Stimulated activated naive CD4-positive, alpha-beta T cell (primary cell): ENCODE measurements around the gene TJP1.
"Not testable (repeated sequence)": the region's sequence is repeated elsewhere in the genome, so short reads cannot be mapped to it uniquely, and the experiment has no call there.

Source experiments
- DNase-seq, 6 experiments: peaks; one replicate each; lab custom pipeline; 2025; lab: John Stamatoyannopoulos, UW

TJP1 gene

GRCh38 chr15:29657476-29657817, 164.8 kb downstream of the TJP1 start:
- DNase-seq = not testable (repeated sequence)

- DNase-seq = no peak
Observed at GRCh38 chr15:29656636-29657475, 165.4 kb downstream of the TJP1 start.

GRCh38 chr15:29652595-29652994, 169.7 kb downstream of the TJP1 start:
- no peak for DNase-seq

DNA sequence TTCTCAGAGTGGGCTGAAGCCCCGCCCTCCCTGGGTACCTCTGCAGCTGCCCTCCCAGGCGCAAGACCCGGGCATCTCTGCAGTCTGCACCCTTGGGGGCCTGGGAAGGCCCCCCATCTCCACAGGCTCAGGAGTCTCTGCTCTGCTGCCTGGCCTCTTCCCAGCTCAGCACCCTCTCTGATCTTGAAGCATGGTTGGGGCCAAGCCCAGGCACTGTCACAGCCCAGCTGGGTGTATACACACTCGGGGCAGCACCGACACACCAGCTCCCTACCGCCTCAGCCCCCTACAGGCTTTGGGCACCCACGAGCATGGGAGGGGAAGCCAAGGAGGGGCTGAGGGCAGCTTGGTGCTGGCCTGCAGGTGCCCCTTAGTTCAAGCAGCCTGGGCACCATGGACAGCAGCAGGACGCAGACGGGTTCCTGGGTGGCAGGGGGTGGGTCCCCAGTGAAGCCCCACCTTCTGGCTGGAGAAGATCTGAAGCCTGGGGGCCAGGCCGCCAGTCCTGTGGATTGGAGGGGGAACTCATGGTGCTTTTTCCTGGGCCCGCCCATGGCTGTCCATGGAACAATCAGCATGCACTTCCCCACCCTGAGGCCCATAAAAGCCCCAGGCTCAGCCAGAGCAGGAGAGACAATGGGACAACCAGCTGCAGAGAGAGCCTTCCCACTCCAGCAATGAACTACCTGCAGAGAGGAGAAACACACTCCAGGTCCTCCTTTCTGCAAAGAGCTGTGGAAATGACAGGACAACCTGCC, 170.6 kb downstream of the TJP1 start:
- no peak for DNase-seq
